GM20431 (cell line): ENCODE measurements around the gene NID2.

Experiments used
- in situ Hi-C: fragments of 300-500 bp; cut with MseI, MboI; formaldehyde crosslinking; loops from one replicate; pipeline ENCODE4 v1.15.0; 2020; ENCODE audit warnings: low sequenced_read_pairs; ENCODE audit not compliant: unreplicated experiment

Gene NID2

GRCh38 chr14:52055167-52055566, 13.7 kb downstream of the NID2 start:
- in situ Hi-C loops: no loop called here

DNA sequence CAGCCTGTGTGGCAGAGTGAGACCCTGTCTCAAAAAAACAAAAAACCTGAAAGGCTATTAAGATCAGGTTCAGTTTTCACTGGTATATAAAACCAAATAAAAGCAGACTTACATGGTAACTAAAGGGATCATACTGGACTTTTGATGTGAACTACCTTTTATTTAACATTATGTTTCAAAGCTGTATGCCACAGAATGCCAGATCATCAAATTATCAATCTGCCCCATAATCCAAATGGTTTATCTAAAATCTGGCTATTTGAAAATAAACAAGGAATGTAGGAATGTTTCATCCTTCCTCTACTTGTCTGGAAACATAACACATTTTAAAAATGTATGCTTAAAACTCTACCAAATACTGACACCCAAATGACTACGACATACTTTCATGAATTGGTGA, 14.2 kb downstream of the NID2 start:
- in situ Hi-C loops: no loop called here

GRCh38 chr14:52053044-52053443, 15.8 kb downstream of the NID2 start:
- in situ Hi-C loops: no loop called here

DNA sequence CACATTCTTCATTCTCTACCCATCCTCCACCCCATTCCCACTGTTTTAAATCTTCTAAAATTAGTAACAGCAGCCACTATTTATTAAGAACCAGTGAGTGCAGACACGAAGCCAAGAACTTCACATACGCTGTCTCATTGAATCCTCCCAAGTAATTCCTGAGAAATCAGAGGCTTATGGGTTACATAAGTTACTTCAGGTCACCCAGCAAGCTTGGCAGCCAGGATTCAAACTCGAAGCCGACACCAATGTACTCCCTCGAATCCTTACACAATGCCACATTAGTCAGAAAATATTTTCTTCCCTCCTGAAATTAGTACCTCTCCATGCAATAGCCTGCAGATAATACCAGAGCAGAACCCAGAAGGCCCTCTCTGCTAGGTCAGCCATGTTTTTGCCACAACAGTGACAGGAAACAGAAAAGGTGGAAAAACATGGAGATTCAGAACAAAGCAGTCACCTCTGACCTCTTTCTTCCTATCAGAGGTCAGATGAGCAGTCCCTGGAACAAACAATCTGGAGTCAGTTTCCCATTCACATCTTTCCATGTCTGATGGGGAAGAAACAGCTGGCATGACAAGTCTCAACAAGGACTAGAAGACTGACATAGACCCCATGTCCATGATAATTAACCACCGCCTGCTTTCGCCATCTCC, 16.4 kb downstream of the NID2 start:
- in situ Hi-C loops: no loop called here

DNA sequence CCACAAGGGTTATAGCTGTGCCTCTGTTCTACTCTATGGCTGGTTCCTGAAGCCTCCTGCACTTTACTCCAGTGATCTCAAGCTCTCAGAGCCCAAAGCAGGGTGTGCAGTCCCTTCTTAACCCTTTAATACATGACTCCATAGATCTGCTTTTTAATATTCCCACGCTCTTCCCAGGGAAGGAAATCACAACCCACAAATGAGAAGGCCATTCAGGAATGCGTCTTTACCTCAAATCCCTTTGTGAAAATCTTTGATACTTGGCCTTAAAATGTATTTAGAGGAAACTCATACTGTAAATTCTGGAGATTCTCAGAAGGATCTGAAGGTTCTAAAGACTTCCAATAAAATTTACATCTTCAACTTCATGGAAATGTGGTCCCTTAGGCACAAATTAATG, 17.0 kb downstream of the NID2 start:
- in situ Hi-C loops: no loop called here

DNA sequence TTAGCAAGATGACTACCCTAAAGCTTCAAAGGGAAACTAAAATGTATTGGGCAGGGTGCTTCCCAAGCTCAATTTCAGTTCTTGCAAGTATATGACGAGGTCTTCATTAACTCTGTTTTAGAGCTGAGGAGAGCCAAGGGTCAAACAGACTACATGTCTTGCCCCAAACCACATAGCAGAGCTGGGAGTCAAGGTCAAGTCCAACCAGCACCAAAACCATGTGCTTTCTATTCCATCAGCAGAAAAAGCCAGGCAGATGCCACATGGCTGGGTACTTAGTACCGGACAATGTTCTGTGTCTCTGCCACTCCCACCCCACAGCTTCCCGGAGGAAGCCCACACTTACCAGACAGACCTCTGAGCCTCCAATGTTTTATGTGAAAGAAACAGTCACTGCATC, 17.6 kb downstream of the NID2 start:
- in situ Hi-C loops: no loop called here

- in situ Hi-C loops: no loop called here
Measured at GRCh38 chr14:52049721-52050588, 18.9 kb downstream of the NID2 start.

- in situ Hi-C loops: no loop called here
Measured at GRCh38 chr14:52049271-52049670, 19.6 kb downstream of the NID2 start.

DNA sequence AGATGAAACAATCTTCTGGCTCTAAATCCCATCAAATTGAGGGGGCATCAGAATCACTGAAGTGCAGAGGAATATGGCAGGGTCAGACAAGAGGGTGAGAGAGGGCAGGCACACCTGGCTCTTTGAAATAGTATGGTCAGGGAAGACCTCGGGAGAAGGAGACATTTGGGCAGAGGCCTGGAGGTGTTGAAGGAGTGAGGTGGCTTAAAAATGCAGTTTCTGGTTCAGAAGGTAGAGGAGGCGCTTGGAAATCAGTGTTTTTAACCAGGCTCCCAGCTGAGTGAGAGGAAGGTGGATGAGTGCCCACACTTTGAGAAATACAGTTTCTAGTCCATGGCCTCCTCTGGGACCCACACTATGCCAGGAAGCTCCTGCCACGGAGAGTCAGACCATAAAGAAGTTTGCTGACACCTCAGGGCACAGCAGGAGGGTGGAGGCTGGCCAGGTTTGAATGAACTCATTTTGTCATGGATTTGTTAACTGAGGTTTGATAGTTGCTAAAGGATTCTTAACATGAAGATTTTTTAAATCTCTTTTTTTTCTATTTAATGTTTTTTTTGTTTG, 20.1 kb downstream of the NID2 start:
- in situ Hi-C loops: no loop called here

DNA sequence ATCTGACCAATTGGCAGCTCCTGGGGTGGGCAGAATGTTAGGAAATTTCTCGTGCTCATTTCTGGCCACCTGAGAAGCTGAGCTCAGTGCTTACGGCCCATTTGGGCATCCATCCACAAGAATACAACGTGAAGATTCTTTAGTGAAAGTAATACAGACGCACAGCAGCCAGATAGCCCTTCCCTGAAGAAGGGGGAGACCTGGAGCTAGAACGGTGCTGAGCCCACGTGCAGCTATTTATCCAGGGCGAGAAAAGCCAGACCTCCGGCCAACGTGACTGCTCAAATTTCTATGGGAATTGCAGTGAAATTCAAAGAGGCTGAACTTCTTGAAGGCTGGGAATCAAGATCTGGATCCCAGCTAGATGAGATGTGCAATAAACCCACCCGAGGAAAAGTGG, 20.7 kb downstream of the NID2 start:
- in situ Hi-C loops: no loop called here

DNA sequence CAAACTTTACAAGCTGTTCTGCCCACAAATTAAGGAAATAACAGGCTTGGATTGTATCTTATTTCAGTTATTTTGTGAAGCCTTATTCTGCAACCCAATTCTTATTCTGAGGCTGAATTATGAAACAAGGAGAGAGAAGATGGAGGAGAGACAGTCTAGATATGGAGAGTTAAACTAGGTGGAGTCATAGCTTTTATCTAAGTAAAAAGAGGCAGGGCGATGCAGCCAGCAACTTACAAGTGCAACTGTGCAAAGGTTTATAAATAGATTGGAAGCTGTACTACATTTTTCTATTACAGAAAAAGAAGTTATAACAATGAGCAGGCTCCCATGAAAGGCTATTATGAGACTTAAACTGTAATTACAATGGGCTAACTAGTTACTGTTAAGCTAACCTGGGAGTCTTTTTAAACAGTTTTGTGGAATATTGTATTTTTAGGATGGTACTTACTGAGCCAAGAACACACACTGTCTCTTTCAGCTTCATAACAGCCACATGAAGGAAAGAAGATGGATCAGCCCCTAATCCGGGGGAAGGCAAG, 22.4 kb downstream of the NID2 start:
- in situ Hi-C loops: no loop called here

- in situ Hi-C loops: no loop called here
Measured at GRCh38 chr14:52044791-52045522, 23.9 kb downstream of the NID2 start.

DNA sequence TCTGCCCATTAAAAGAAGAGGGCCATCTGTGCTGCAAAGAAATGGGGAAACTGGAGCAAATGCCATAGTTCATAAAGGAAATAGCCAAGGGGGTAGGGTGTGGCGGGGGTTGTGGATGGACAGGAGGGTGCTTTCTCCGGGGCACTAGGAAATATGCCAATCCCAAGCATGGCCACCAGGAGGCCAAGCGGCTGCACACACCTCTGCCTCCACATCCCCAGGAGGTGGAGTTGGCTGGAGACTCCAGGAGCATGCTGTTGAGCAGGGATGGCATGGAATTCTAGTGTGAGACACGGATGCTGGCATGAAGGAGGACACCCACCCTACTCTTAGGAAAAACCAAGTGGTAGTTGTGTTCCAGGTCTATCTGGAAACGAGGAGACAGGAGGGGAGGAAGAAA, 25.2 kb downstream of the NID2 start:
- in situ Hi-C loops: no loop called here

- in situ Hi-C loops: no loop called here
Measured at GRCh38 chr14:52042371-52043289, 26.2 kb downstream of the NID2 start.

DNA sequence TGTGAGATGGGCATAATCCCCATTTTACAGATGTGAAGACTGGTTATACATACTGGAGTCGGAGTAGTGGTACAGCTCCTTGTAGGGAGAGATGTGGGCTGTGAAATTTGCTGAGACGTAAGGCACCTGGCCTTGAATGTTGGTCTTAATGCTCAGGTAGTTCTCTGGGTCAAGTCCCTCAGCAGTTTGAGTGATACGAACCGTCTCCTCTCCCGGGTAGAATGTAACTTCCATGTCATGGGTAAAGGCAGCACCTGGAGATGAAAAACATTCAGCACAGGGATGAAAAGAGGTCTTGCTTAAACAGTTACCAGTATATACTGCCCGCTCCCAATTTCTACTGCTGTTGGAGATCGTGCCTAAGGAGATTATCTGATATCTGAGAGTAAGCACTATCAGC, 28.3 kb downstream of the NID2 start:
- in situ Hi-C loops: no loop called here

DNA sequence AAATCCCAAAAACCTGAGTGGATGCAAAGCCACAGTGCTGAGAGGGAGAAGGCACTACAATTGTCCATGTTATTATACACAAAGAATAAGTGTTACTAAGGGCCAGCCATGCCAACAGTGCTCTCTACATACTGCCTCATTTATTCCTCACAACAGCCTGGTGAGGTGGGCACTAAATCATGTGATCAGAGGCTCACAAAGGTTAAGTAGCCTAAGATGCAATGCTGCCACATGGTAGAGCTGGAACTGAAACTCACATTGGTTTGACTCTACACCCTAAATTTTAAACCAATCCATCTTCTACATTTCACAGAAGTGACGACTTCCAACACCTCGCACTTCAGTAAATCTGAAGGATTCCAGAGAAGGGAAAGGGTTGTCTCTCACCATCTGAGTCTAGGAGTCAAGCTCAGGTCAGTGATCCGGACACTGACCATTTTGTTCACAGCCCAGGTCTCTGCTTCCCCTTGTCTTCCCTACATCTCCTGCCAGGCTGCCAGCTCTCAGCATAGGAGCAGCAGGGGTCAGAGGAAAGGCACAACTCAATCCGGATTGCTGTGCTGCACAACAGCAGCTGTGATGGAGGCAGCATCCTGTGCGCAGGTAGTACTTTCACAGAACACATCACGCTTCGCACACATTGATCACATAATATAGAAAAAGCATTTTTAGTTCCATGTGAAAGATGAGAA, 29.6 kb downstream of the NID2 start:
- in situ Hi-C loops: no loop called here

- in situ Hi-C loops: no loop called here
Measured at GRCh38 chr14:52033101-52033642, 35.7 kb downstream of the NID2 start.

- in situ Hi-C loops: no loop called here
Measured at GRCh38 chr14:52032204-52032801, 36.6 kb downstream of the NID2 start.
